Large intestine (tissue), 3 donors: ENCODE results near the gene TLE4. TPM values are rescaled to one million over a fixed set of nuclear protein-coding genes. Genes with fewer than 3 reads are reported as not detected.
"Not testable (repeated sequence)": the region's sequence is repeated elsewhere in the genome, so short reads cannot be mapped to it uniquely, and the experiment has no call there.

Experiments
- DNase-seq, 2 donors: peaks; one replicate each; pipeline versions ENCODE4 v3.0.0 to v3.0.0-alpha.2; 2013
- H3K27ac ChIP-seq: one replicate; pipeline ENCODE4 v1.5.1; 2013; ENCODE audit warnings: low read length
- H3K27me3 ChIP-seq: 2 replicates; pipeline ENCODE4 v1.6.1; 2013; ENCODE audit warnings: low read length; ENCODE audit not compliant: control insufficient read depth, insufficient read depth
- H3K36me3 ChIP-seq: 2 replicates; pipeline ENCODE4 v1.6.1; 2013; ENCODE audit warnings: low read length; ENCODE audit not compliant: control insufficient read depth, insufficient read depth
- H3K4me1 ChIP-seq: one replicate; pipeline ENCODE4 v1.6.1; 2013; ENCODE audit warnings: low read length; ENCODE audit not compliant: control insufficient read depth, insufficient read depth
- H3K4me3 ChIP-seq: one replicate; pipeline ENCODE4 v1.5.1; 2013; ENCODE audit warnings: low read length
- H3K9me3 ChIP-seq: one replicate; pipeline ENCODE4 v1.6.1; 2013; ENCODE audit warnings: mild to moderate bottlenecking, low read depth, low read length, moderate library complexity; ENCODE audit not compliant: control insufficient read depth
- WGBS: methylation state at CpG from one replicate; pipeline ENCODE4 v1.1.5; 2013; ENCODE audit warnings: low lambda C conversion rate; ENCODE audit not compliant: insufficient coverage; 5-methylcytosine and 5-hydroxymethylcytosine counted together
- polyA plus RNA-seq: library from polyadenylated mRNA; unstranded; fragments of 120-200 nt; gene quantifications from one replicate; pipeline ENCODE4 v1.2.1, GENCODE V29; 2013

The TLE4 gene
- polyA plus RNA-seq, 1 donor: 33.3 TPM

DNA sequence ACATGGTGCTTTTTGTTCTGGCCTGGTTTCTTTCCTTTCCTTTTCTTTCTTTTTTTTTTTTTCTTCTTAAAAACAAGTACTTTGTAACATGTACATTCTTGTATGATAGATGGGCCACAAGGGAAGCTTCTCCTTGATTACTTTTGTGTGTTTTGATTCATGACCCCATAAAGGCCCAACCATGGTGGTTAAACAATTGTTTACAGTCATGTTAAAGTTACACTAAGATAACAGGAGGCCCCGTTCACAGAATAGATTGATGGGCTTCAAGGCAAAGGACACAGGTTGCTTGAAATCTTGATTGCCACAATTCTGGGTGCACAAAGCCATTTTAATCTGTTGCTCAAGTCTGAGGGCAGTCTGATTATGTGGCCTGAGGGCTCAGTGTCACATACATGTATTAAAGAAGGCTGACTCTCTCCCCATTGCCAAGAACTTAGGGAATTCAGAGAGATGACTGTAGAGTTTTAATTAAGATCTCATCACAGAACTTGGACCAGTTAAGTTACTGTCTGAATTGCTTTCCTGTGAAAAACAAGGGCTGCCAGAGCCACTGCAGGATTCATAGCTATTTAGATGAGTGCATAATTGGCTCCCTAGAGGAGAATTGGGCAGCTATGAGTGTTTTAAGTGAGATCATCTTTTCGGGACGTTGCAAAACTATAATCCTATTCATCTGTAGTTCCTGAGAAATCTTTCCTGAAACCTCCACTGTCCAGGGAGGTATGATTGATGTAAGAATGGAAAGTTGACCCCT is 163.4 kb downstream of the TLE4 start:
- no peaks in the 10 kb centered on the region for H3K9me3 ChIP-seq
- no peak overlapping the region for H3K27ac ChIP-seq
- H3K27me3 ChIP-seq: no peaks in the 10 kb centered on the region
- WGBS: 100% methylated on average over 1 of the region's 3 CpGs
- H3K4me3 ChIP-seq: no peak overlapping the region
- no peaks in the 10 kb centered on the region for H3K36me3 ChIP-seq
- H3K4me1 ChIP-seq: no peaks in the 10 kb centered on the region
- no peak for DNase-seq

DNA sequence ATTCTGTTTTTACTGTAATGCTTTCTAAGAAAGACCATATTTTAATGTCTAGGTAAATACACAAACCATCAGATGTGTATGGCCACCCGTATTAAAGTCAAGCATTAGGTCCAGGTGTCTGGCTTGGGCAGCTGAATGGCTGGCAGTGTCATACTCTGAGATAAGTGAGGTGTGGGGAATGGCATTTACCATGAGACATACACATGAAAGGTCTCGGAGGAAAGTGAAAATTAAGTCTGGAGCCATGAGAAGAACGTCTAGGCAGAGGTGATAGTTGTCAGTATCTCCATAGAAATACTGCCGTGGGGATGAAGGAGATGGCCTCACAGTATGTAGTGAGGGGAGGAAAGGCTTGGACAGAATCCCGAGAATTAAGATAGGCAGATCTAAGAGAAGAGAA is 164.3 kb downstream of the TLE4 start:
- H3K27ac ChIP-seq: no peak overlapping the region
- no CpG with 5 or more reads among the region's 5 CpGs for WGBS
- H3K4me1 ChIP-seq: no peaks in the 10 kb centered on the region
- H3K4me3 ChIP-seq: no peak overlapping the region
- H3K36me3 ChIP-seq: no peaks in the 10 kb centered on the region
- DNase-seq: no peak
- no peaks in the 10 kb centered on the region for H3K27me3 ChIP-seq
- no peaks in the 10 kb centered on the region for H3K9me3 ChIP-seq

DNA sequence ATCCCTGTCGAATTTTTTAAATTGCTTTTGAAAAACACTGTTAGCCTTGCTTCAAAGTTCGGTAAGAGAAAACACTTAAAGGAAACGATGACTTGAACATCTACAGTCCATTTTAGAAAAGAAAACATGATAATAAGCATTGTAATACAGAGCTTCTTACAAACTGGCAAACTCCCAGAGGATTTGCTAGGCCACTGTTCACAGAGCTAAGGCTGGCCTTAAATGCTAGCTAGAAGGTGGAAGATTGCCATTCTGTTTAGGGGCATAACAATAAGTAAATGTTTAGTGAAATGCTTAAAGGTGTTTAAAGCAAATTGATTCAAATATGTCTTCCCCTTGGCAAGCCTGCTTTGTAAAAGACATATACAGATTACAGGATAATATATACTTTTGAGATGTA is 169.6 kb downstream of the TLE4 start:
- Histone ChIP-seq H3K27ac (no peak overlapping the region), H3K27me3 (no peaks in the 10 kb centered on the region), H3K4me1 (no peaks in the 10 kb centered on the region), H3K4me3 (no peak overlapping the region), H3K9me3 (no peaks in the 10 kb centered on the region), H3K36me3 (no peaks in the 10 kb centered on the region)
- no peak for DNase-seq
- WGBS: 70% methylated on average over 1 of the region's 3 CpGs

DNA sequence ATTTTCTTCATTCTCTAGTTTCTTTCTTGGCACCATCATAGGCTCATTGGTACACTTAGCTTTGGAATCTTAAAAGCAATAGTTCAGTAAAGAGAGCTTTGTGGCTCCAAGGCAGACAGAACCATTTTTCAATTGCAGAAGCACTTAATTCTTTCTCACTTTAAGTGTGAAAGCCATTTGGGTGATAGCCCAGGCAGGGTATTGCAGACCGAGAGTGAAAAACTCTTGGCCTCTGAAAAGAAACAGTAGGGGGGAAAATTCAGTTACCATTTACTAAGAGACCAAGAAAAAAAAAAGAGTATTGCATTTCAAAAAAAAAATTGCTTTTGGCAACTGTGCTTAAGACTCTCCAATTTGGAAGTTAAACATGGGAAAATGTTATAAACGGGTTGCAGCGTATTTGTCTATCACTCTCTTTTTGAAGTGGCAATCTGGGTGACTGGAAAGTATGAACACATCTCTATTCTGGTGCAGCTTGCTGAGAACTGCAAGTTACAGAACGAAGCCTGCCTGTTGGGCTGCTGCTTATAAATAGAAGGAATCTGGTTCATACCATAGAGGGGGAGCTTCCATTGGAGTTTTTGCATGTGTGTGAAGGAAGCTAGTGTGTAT is 170.5 kb downstream of the TLE4 start:
- no peaks in the 10 kb centered on the region for H3K4me1 ChIP-seq
- H3K4me3 ChIP-seq: no peak overlapping the region
- no peaks in the 10 kb centered on the region for H3K27me3 ChIP-seq
- no peaks in the 10 kb centered on the region for H3K36me3 ChIP-seq
- no peak overlapping the region for H3K27ac ChIP-seq
- WGBS: 88% methylated on average over 1 of the region's 4 CpGs
- H3K9me3 ChIP-seq: no peaks in the 10 kb centered on the region
- peak; percentile 9 to 11 for DNase-seq

DNA sequence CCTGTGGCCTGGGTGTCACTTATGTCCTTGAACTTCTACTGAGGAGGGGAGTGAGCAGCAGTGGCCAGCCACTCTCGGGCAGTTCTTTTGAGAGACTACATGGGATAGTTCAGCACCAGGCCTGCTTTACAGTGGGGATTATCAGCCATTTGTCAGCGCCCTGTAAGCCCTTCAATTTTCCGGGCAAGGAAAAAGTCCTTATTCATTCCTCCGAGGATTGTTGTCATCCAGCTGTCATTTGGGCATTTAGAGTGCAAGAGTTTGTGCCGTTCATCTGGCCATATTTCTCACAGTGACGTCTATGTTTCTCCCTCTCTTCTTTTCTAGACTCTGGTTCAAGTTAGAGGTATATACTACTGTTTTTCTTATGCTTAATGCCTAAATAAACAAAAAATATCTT is 172.8 kb downstream of the TLE4 start:
- no peak for DNase-seq
- no peaks in the 10 kb centered on the region for H3K4me1 ChIP-seq
- no peak overlapping the region for H3K27ac ChIP-seq
- no peaks in the 10 kb centered on the region for H3K36me3 ChIP-seq
- H3K9me3 ChIP-seq: no peaks in the 10 kb centered on the region
- WGBS: no CpG with 5 or more reads among the region's 6 CpGs
- H3K4me3 ChIP-seq: no peak overlapping the region
- H3K27me3 ChIP-seq: no peaks in the 10 kb centered on the region

DNA sequence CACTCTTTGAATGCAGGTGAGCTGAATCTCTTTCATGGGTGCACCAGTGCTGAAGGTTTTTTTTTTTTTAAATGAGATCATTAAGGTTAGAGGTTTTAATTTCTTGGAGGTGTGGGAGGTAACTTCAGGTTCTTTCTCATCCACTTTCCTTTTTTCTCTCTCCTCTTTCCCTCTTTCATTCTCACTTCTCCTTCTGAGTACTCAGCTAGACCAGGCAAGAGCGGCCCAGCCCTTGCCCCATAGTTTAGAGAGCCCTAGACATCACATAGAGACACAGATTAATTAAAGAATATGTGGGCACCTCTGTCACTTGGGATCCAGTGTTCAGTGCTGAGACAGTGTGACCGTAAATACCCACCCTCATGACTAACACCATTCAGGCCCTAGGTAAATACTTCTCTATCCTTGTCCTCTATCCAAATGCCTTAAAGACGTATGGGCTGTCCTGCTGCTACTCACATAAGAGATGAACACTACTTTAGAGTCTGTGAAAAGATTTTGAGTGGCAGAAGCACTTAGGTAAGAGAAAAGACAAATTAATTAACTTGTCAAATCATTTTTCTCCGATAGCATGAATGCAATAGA is 174.1 kb downstream of the TLE4 start:
- Histone ChIP-seq H3K4me3 (no peak overlapping the region), H3K27ac (no peak overlapping the region), H3K4me1 (no peaks in the 10 kb centered on the region), H3K9me3 (no peaks in the 10 kb centered on the region), H3K27me3 (no peaks in the 10 kb centered on the region), H3K36me3 (no peaks in the 10 kb centered on the region)
- 40% methylated on average over 1 of the region's 4 CpGs for WGBS
- no peak for DNase-seq

DNA sequence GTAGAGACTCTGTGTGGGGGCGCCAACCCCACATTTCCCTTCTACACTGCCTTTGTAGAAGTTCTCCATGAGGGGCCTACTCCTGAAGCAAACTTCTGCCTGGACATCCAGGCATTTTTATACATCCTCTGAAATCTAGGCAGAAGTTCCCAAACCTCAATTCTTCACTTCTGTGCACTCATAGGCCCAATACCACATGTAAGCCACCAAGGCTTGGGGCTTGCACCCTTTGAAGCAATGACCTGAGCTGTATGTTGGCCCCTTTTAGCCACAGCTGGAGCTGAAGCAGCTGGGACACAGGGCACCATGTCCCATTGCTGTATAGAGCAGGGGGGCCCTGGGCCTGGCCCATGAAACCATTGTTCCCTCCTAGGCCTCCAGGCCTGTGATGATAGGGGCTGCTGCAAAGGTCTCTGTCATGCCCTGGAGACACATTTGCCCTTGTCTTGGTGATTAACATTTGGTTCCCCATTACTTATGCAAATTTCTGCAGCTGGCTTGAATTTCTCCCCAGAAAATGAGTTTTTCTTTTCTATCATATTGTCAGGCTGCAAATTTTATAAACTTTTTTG is 180.2 kb downstream of the TLE4 start:
- DNase-seq, H3K27me3 ChIP-seq, H3K4me3 ChIP-seq, H3K4me1 ChIP-seq, H3K36me3 ChIP-seq, H3K27ac ChIP-seq, H3K9me3 ChIP-seq: not testable (repeated sequence)
- no CpG with 5 or more reads among the region's 1 CpG for WGBS

DNA sequence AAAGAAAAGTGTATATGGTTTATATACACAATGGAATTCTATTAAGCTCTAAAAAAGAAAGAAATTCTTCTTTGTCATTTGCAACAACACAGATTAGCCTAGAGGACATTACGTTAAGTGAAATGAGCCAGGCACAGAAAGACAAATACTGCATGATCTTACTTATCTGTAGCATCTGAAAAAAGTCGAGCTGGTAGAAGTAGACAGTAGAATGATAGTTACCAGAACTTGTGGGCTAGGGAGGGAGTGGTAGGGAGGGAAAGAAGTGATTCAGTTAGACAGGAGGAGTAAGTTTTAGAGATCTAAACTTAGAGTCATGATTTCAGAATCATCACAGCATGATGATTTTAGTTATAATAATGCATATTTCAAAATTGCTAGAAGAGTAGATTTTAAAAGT is 184.6 kb downstream of the TLE4 start:
- 50% methylated on average over 2 of the region's 2 CpGs for WGBS
- Histone ChIP-seq H3K27me3 (no peaks in the 10 kb centered on the region), H3K9me3 (no peaks in the 10 kb centered on the region), H3K4me1 (no peaks in the 10 kb centered on the region), H3K27ac (no peak overlapping the region), H3K36me3 (no peaks in the 10 kb centered on the region), H3K4me3 (no peak overlapping the region)
- DNase-seq: no peak

DNA sequence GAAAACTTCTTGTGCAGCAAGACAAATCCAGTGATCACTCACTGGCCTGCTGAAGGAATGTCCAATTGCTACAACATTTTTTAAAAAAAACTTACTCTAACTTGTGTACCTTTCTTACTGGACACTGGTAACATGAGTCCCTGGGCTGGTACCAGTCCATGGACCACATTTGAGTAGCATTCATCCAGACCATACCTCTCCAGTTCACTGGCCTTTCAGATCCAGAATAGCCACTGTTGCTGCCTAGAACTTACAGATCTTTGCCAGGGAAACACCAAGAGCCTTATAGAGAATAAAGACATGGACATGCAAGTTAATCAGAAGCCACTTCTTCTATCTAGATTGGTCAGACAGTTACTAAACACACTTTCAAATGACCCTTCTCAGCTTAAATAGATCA is 185.3 kb downstream of the TLE4 start:
- DNase-seq: no peak
- no peaks in the 10 kb centered on the region for H3K27me3 ChIP-seq
- no peaks in the 10 kb centered on the region for H3K9me3 ChIP-seq
- no peak overlapping the region for H3K27ac ChIP-seq
- H3K4me3 ChIP-seq: no peak overlapping the region
- H3K36me3 ChIP-seq: no peaks in the 10 kb centered on the region
- H3K4me1 ChIP-seq: no peaks in the 10 kb centered on the region

DNA sequence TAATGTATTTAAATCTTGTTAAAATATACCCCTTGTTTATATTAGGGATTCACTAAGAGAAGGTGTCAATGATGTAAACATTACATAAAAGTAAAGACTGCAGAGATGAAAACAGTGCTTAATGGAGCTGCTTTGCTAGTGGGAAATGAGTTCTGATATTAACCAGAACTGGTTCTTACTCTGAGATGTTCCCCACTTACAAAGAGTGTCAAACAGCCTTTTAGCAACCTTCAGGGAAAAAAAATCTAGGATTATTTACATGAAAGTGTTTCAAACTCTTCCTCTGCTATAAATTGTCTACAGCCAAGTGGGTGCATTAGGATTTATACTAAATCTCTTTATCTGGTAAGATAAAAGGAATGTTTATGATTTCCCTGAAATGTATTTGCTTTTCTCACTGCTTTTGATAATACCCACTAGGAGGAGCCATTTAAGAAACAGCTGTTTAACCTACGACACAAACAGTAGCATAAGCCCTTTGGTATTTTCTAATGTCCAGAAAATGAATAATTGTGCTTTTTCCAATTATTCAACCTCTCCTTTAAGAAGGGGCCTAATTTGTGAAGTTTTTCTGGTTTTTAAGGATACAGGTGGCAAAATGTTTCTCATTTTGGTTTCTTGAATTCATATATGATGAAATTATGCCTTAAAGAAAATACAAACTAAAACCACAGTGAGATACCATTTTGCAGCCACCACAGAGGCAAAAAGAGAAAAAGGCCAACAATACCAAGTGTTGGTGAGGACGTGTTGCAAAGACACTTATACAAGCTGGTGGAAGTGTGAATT is 186.3 kb downstream of the TLE4 start:
- no peak overlapping the region for H3K4me3 ChIP-seq
- no peaks in the 10 kb centered on the region for H3K9me3 ChIP-seq
- H3K36me3 ChIP-seq: no peaks in the 10 kb centered on the region
- no peak for DNase-seq
- no CpG with 5 or more reads among the region's 2 CpGs for WGBS
- no peaks in the 10 kb centered on the region for H3K27me3 ChIP-seq
- no peaks in the 10 kb centered on the region for H3K4me1 ChIP-seq
- H3K27ac ChIP-seq: no peak overlapping the region
